Hepatocyte (in vitro differentiated cells): Measurements from ENCODE around the gene KCNH6. TPM values are rescaled to one million over a fixed set of nuclear protein-coding genes. Genes with fewer than 3 reads are reported as not detected.

Experiments
- DNase-seq: peaks from one replicate; pipeline ENCODE4 v3.0.0-alpha.2; 2016; ENCODE audit warnings: low spot score
- H2AFZ ChIP-seq: fragments of 200-600 bp; sonication (generic); 2 replicates; pipeline ENCODE4 v1.6.0; 2016; ENCODE audit warnings: antibody characterized with exemption, mild to moderate bottlenecking
- H3K27ac ChIP-seq: fragments of 200-600 bp; sonication (generic); 2 replicates; pipeline ENCODE4 v1.5.1; 2016; ENCODE audit warnings: mild to moderate bottlenecking
- H3K27me3 ChIP-seq: fragments of 200-600 bp; sonication (generic); 2 replicates; pipeline ENCODE4 v1.6.1; 2016
- H3K36me3 ChIP-seq: fragments of 200-600 bp; sonication (generic); replicated peaks from 2 replicates; pipeline ENCODE4 v1.5.1; 2016; ENCODE audit warnings: low read depth; ENCODE audit not compliant: insufficient read depth
- H3K4me1 ChIP-seq: fragments of 200-600 bp; sonication (generic); 2 replicates; pipeline ENCODE4 v1.5.1; 2016; ENCODE audit warnings: mild to moderate bottlenecking, moderate library complexity; ENCODE audit not compliant: insufficient read depth
- H3K4me2 ChIP-seq: fragments of 200-600 bp; sonication (generic); 2 replicates; pipeline ENCODE4 v1.6.0; 2016
- H3K4me3 ChIP-seq: fragments of 200-600 bp; sonication (generic); 2 replicates; pipeline ENCODE4 v1.5.1; 2016; ENCODE audit warnings: mild to moderate bottlenecking
- H3K79me2 ChIP-seq: fragments of 200-600 bp; sonication (generic); 2 replicates; pipeline ENCODE4 v1.6.0; 2017; ENCODE audit warnings: mild to moderate bottlenecking
- H3K9me2 ChIP-seq: fragments of 200-600 bp; sonication (generic); replicated peaks from 2 replicates; pipeline ENCODE4 v1.6.0; 2017; ENCODE audit warnings: mild to moderate bottlenecking; ENCODE audit not compliant: insufficient read depth
- H3K9me3 ChIP-seq: fragments of 200-600 bp; sonication (generic); 2 replicates; pipeline ENCODE4 v1.5.1; 2016; ENCODE audit warnings: low read depth, mild to moderate bottlenecking
- H4K20me1 ChIP-seq: fragments of 200-600 bp; sonication (generic); 2 replicates; pipeline ENCODE4 v1.6.0; 2016; ENCODE audit warnings: mild to moderate bottlenecking; ENCODE audit not compliant: insufficient read depth, poor library complexity, severe bottlenecking
- EZH2 ChIP-seq: fragments of 200-600 bp; sonication (generic); IDR thresholded peaks from 2 replicates; pipeline ENCODE4 v1.6.1; 2016; ENCODE audit warnings: antibody characterized with exemption, mild to moderate bottlenecking, borderline replicate concordance
- EZH2phosphoT487 ChIP-seq: fragments of 200-600 bp; sonication (generic); IDR thresholded peaks from one replicate; pipeline ENCODE4 v1.6.1; 2018; ENCODE audit warnings: antibody characterized with exemption, mild to moderate bottlenecking, low read depth, moderate library complexity; ENCODE audit not compliant: unreplicated experiment, severe bottlenecking
- WGBS: methylation state at CpG from one replicate; pipeline ENCODE4 v1.1.6; 2016; ENCODE audit warnings: low lambda C conversion rate; ENCODE audit errors: missing lambda C conversion rate; 5-methylcytosine and 5-hydroxymethylcytosine counted together
- polyA plus RNA-seq: library from polyadenylated mRNA; unstranded; fragments of >200 nt; fragmentation: Nextera tagmentation; extraction: Ambion mirVana; gene quantifications from 2 replicates; pipeline ENCODE4 v1.2.1, GENCODE V29; 2016
- total RNA-seq: library from RNA; depleted of rRNA; stranded (reverse); fragments of >200 nt; gene quantifications from 2 replicates; pipeline ENCODE4 v1.2.3, GENCODE V29; 2014
- TF ChIP-seq, protein P1 (sequence below): fragments of 200-600 bp; sonication (generic); IDR thresholded peaks from 2 replicates; pipeline ENCODE4 v1.5.1; 2016; ENCODE audit warnings: antibody characterized with exemption, mild to moderate bottlenecking; ENCODE audit not compliant: poor library complexity

KCNH6 gene
- total and polyA plus RNA-seq, 2 experiments from 2014 or later = 0.33 TPM; not detected in 1

DNA sequence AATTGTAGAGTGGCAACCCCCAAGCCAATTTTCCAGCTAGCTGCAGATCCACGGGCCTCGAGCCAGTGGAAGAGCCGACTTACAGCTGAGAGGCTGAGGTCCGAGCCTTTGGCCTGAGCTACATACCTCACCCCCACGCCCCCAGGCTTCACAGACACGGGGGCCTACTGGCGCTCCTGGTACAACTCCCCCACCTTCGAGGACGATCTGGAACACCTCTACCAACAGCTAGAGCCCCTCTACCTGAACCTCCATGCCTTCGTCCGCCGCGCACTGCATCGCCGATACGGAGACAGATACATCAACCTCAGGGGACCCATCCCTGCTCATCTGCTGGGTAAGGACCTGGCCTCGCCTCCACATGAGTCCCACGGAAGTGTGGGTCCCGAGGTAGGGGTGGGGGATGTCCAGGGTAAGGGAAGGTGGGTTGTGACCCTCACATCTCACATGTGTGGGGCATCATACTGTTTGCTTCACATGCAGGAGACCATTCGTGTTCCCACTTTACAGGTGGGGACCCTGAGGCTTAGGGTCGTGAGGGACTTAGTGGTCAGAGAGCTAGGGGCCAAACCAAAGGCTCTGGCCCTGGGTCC is 42.9 kb upstream of the KCNH6 start:
- no peak for DNase-seq
- no peaks in the 10 kb centered on the region for H3K79me2 ChIP-seq
- H3K4me2 ChIP-seq = no peak overlapping the region
- H3K9me3 ChIP-seq = no peaks in the 10 kb centered on the region
- H4K20me1 ChIP-seq = no peaks in the 10 kb centered on the region
- WGBS = 92% methylated on average over 21 of the region's 21 CpGs
- H3K9me2 ChIP-seq = no peaks in the 10 kb centered on the region
- TF ChIP-seq EZH2 = no peak
- TF ChIP-seq, protein P1, sequence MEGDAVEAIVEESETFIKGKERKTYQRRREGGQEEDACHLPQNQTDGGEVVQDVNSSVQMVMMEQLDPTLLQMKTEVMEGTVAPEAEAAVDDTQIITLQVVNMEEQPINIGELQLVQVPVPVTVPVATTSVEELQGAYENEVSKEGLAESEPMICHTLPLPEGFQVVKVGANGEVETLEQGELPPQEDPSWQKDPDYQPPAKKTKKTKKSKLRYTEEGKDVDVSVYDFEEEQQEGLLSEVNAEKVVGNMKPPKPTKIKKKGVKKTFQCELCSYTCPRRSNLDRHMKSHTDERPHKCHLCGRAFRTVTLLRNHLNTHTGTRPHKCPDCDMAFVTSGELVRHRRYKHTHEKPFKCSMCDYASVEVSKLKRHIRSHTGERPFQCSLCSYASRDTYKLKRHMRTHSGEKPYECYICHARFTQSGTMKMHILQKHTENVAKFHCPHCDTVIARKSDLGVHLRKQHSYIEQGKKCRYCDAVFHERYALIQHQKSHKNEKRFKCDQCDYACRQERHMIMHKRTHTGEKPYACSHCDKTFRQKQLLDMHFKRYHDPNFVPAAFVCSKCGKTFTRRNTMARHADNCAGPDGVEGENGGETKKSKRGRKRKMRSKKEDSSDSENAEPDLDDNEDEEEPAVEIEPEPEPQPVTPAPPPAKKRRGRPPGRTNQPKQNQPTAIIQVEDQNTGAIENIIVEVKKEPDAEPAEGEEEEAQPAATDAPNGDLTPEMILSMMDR = no peak
- TF ChIP-seq EZH2phosphoT487 = no peak
- H2AFZ ChIP-seq = no peak overlapping the region
- peaks cover 17% of the 10 kb centered on the region for H3K4me1 ChIP-seq
- no peaks in the 10 kb centered on the region for H3K36me3 ChIP-seq
- no peak overlapping the region for H3K27ac ChIP-seq
- no peak overlapping the region for H3K4me3 ChIP-seq
- H3K27me3 ChIP-seq = peaks cover 14% of the 10 kb centered on the region

DNA sequence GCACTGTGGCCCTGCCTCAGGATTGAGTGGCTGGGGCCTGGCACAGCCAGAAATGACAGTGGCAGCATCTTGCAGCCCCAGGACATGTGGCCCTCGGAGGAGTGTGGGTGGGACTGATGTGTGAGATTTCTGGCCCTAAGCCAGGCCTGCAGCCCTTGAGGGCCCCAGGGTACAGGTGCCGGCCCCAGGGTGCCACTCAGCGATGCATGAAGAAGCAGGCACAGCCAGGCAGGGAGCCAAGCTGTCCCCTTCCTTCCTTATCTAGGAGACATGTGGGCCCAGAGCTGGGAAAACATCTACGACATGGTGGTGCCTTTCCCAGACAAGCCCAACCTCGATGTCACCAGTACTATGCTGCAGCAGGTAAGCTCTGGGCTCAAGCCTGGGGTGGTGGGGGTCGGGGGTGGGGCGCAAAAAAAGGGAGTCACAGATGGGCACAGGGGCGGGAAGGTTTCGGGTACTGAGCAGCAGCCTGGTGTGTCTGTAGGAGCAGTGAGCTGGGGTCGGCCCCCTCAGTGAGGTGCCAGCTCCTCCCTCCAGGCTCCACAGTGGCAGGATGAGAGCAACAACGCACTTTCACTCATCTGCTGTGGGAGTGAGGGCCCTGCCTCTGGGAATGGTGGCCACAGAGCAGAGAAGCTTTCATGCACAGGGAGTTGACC is 42.2 kb upstream of the KCNH6 start:
- Histone ChIP-seq H3K9me3 (no peaks in the 10 kb centered on the region), H3K27ac (no peak overlapping the region), H2AFZ (no peak overlapping the region), H3K4me3 (no peak overlapping the region), H3K9me2 (no peaks in the 10 kb centered on the region), H3K79me2 (no peaks in the 10 kb centered on the region), H4K20me1 (no peaks in the 10 kb centered on the region), H3K27me3 (peaks cover 13% of the 10 kb centered on the region), H3K4me2 (no peak overlapping the region), H3K36me3 (no peaks in the 10 kb centered on the region), H3K4me1 (peaks cover 15% of the 10 kb centered on the region)
- DNase-seq = no peak
- TF ChIP-seq EZH2phosphoT487 (no peak), EZH2 (no peak)
- TF ChIP-seq, protein P1 = no peak
- WGBS = 90% methylated on average over 10 of the region's 11 CpGs

DNA sequence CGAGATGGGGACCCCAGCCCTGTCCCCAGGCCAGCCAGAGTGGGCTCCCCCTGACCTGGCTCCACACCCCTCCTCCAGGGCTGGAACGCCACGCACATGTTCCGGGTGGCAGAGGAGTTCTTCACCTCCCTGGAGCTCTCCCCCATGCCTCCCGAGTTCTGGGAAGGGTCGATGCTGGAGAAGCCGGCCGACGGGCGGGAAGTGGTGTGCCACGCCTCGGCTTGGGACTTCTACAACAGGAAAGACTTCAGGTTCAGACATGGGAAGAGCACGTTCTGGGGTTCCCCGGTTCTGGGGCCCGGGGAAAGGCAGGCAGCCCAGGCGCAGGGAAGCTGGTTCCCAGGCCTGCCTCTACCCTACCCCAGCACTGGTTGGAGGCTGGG is 41.7 kb upstream of the KCNH6 start:
- no peak overlapping the region for H3K4me3 ChIP-seq
- H3K79me2 ChIP-seq = no peaks in the 10 kb centered on the region
- H3K27me3 ChIP-seq = peaks cover 11% of the 10 kb centered on the region
- H3K4me1 ChIP-seq = peaks cover 12% of the 10 kb centered on the region
- no peak overlapping the region for H3K4me2 ChIP-seq
- no peaks in the 10 kb centered on the region for H4K20me1 ChIP-seq
- H3K9me2 ChIP-seq = no peaks in the 10 kb centered on the region
- TF ChIP-seq EZH2 (no peak), EZH2phosphoT487 (no peak)
- TF ChIP-seq, protein P1 = no peak
- WGBS = 95% methylated on average over 15 of the region's 16 CpGs
- no peak overlapping the region for H3K27ac ChIP-seq
- no peak for DNase-seq
- H3K9me3 ChIP-seq = no peaks in the 10 kb centered on the region
- no peaks in the 10 kb centered on the region for H3K36me3 ChIP-seq
- H2AFZ ChIP-seq = no peak overlapping the region
